ACC112 (cell line): Measurements from ENCODE around the gene ASB10.

ENCODE experiments used
- H2AFZ ChIP-seq: fragments of 200-600 bp; sonication (generic); one replicate; pipeline ENCODE4 v1.6.0; 2017; ENCODE audit warnings: antibody characterized with exemption, low read length; ENCODE audit not compliant: unreplicated experiment
- H3K27ac ChIP-seq: fragments of 200-600 bp; sonication (generic); 2 replicates; pipeline ENCODE4 v1.5.1; 2014; ENCODE audit warnings: low read depth, mild to moderate bottlenecking, antibody characterized with exemption, low read length, moderate library complexity
- H3K27me3 ChIP-seq: fragments of 200-600 bp; sonication (generic); 2 replicates; pipeline ENCODE4 v1.6.1; 2014; ENCODE audit warnings: mild to moderate bottlenecking, antibody characterized with exemption, low read length, moderate library complexity, mixed read lengths; ENCODE audit not compliant: insufficient read depth
- H3K36me3 ChIP-seq: fragments of 200-600 bp; sonication (generic); 2 replicates; pipeline ENCODE4 v1.6.1; 2016; ENCODE audit warnings: mild to moderate bottlenecking, antibody characterized with exemption, low read length, moderate library complexity, mixed read lengths; ENCODE audit not compliant: insufficient read depth
- H3K4me1 ChIP-seq: fragments of 200-600 bp; sonication (generic); one replicate; pipeline ENCODE4 v1.6.1; 2016; ENCODE audit warnings: low read length, mixed read lengths; ENCODE audit not compliant: insufficient read depth, unreplicated experiment, control insufficient read depth
- H3K4me3 ChIP-seq: fragments of 200-600 bp; sonication (generic); 2 replicates; pipeline ENCODE4 v1.5.1; 2014; ENCODE audit warnings: mild to moderate bottlenecking, low read depth, low read length
- H3K79me2 ChIP-seq: fragments of 200-600 bp; sonication (generic); one replicate; pipeline ENCODE4 v1.6.0; 2016; ENCODE audit warnings: low read length; ENCODE audit not compliant: control insufficient read depth, unreplicated experiment, insufficient read depth

Gene ASB10

DNA sequence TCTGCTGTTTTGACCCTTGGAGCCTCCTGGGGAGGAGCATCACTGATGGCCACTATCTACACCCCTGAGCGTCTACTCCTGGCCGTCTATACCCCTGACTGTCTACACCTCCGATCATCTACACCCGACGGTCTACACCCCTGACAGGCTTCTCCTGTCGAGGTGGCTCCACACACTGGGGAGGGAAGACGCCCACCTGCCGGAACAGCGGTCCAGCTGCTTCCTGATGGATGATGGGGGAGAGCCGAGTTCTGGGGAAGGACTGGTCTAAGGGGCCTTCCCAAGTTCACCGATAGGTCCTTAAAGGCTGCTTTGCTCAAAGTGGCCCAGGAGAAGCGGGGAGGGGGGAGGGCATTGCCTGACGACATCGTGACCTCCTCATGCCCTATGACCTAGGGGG is 58.9 kb downstream of the ASB10 start:
- no peaks in the 10 kb centered on the region for H3K79me2 ChIP-seq
- H2AFZ ChIP-seq: no peak overlapping the region
- no peak overlapping the region for H3K27ac ChIP-seq
- no peaks in the 10 kb centered on the region for H3K27me3 ChIP-seq
- H3K4me1 ChIP-seq: no peaks in the 10 kb centered on the region
- H3K4me3 ChIP-seq: no peak overlapping the region
- H3K36me3 ChIP-seq: 0 out of 2 replicates have a peak, but pooled peaks cover 5% of the 10 kb centered on the region

DNA sequence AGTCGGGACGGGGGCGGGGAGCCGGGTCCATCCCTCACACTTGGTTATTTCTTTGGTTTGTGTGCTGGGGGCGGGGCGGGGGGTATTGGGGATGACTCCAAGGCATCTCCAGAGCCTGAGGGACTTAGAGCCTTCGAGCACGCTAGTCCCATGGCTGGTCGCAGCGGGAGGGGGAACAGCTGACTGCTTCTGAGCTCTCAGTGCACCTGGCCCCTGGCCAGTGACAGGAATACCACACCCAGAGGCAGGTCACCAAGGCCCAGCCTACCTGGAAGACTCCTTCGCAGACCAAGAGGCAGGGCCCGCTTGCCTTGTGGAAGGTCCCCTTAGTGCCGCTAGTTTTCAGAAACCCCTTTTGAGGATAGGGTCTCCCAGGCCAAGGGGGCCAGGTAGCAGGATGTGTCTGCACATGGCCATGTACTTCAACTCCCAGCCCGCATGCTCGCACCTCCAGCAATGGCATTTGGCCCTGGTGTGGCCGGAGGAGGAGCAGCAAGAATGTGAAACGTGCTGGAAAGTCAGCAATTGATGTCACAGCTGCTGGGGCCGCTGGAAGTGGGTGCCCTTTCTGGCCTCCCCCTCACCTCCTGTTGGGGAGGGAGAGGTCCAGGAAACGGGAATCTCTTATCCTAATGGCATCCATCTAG is 60.4 kb downstream of the ASB10 start:
- Histone ChIP-seq H2AFZ (no peak overlapping the region), H3K79me2 (no peaks in the 10 kb centered on the region), H3K4me3 (no peak overlapping the region), H3K4me1 (no peaks in the 10 kb centered on the region), H3K36me3 (0 out of 2 replicates have a peak, but pooled peaks cover 5% of the 10 kb centered on the region), H3K27ac (no peak overlapping the region), H3K27me3 (no peaks in the 10 kb centered on the region)

DNA sequence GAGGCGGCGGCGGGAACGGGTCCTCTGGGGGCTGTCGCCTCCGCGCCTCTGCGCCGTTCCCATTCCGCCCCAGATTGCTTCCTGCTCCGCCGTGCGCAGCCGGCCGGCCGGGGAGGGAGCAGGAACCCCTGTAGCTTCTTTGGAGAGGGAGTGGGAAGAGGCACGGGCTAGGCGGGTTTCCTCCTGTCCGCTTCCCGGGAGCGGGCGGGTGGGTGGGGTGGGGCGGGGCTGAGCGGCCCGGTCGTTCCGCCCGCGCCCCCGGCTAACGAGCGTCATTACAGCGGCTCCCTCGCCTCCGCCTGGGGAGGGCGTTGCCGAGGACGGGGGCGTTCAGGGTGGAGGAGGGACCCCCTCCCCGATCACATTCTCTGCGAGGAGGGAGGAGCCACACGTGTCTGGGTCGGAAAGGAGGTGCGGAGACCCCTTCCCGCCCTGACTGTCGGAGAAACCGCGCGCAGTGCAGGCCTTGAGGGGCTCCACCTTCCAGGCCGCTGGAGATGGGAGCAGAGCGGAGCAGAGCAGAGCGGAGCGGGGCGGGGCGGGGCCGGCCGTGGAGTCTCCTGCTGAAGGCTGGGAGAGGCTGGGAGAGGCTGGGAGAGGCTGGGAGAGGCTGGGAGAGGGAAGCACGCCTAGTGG is 61.1 kb downstream of the ASB10 start:
- Histone ChIP-seq H3K79me2 (no peaks in the 10 kb centered on the region), H3K27ac (no peak overlapping the region), H3K36me3 (0 out of 2 replicates have a peak, but pooled peaks cover 5% of the 10 kb centered on the region), H2AFZ (no peak overlapping the region), H3K27me3 (no peaks in the 10 kb centered on the region), H3K4me3 (no peak overlapping the region), H3K4me1 (no peaks in the 10 kb centered on the region)
